GF-D8 (cell line): ENCODE measurements around the gene TRUB2.

ENCODE experiments used
- DNase-seq: peaks from one replicate; lab custom pipeline; 2025; lab: John Stamatoyannopoulos, UW

The TRUB2 gene

GRCh38 chr9:128298535-128299482 is 23.4 kb downstream of the TRUB2 start:
- DNase-seq, result no peak

GRCh38 chr9:128297221-128297773 is 24.9 kb downstream of the TRUB2 start:
- DNase-seq, result no peak

- DNase-seq, result no peak
Measured at GRCh38 chr9:128296340-128297220, 25.7 kb downstream of the TRUB2 start.

GRCh38 chr9:128294142-128294541 is 28.1 kb downstream of the TRUB2 start:
- no peak for DNase-seq

GRCh38 chr9:128293091-128293490 is 29.2 kb downstream of the TRUB2 start:
- DNase-seq, result no peak

DNA sequence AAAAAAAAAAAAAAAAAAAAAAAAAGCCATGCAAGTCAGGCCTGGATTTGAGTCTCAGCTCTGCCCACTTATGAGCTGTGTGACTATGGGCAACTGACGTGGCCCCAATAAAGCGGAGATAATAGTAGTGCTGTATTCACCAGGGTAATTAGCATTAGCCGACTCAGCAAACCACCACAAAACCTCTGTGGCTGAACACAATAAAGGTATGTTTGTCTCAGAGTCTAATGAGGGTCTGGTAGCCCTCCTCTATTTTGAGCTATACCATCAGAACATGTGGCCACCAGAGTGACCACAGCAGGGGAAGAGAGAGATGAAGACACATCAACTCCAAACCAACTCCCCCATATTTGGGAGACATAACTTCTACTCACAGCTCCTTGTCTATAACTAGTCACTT is 30.2 kb downstream of the TRUB2 start:
- no peak for DNase-seq

- DNase-seq, result no peak
Measured at GRCh38 chr9:128288273-128289004, 33.8 kb downstream of the TRUB2 start.

DNA sequence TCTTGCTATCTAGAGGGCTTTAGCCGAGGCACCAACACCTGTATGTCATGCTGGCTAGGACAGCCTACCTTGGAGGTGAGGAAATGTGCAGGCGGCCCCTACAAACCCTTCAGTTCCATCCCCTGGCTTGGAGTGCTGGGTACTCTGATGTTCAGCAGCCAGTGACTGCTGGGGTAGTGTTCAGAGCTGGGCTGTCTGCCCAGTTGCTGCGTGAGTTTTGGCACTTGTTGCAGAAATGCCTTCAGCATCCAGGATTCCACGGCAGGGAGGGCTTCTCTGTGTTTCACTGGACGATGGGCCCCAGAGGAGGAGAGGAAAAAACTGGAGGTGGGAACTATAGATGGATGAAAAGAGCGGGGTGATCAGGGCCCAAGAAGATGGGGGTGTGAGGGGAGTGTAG is 35.8 kb downstream of the TRUB2 start:
- no peak for DNase-seq

DNA sequence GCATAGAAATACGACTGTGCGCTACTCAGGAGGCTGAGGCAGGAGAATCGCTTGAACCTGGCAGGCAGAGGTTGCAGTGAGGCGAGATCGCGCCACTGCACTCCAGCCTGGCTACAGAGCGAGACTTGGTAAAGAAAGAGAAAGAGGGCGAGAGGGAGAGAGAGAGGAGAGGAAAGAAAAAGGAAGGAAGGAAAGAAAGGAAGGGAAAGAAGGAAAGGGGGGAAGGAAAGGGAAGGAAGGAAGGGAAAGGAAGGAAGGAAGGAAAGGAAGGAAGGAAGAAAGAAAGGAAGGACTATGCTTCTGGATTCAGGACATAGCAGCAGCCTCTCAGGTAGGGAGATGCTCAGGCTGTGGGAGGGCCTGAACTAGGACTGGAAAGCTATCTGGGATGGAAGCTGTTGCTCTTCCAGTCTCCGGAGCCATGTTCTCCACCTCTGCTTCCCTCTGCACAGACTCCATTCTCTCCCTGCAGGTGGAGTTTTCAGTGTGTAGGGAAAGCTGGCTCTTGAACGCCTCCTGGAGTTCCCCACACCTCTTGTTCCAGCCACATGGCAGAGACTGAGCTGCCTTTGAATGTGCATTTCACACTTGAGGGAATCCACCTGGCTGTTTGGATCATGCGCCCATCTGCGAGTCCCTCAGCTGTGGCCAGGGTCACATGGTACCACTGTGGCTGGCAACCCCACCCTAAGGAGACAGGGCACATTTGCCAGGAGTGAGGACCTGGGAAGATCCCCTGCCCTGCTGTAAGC is 37.0 kb downstream of the TRUB2 start:
- no peak for DNase-seq

DNA sequence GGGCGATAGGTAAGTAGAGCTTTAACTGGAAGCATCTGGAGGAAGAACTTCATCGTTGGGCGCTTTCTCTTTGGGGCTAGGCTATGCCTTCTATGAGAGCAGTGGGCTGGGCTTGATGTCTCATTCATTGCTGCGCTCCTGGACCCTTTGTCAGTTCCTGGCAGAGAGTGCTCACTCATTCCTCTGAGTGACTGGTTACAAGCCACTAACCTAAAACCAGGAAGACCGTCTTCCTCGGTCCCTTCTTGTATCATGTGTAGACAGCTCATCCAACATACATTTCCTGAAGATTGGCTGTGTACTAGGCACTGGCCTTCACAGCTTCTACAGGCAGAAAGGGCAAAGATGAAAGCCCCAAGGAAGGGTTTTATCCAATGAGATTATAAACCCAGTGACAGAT is 39.7 kb downstream of the TRUB2 start:
- no peak for DNase-seq

GRCh38 chr9:128280084-128280622 is 42.1 kb downstream of the TRUB2 start:
- peak; percentile 95 for DNase-seq

DNA sequence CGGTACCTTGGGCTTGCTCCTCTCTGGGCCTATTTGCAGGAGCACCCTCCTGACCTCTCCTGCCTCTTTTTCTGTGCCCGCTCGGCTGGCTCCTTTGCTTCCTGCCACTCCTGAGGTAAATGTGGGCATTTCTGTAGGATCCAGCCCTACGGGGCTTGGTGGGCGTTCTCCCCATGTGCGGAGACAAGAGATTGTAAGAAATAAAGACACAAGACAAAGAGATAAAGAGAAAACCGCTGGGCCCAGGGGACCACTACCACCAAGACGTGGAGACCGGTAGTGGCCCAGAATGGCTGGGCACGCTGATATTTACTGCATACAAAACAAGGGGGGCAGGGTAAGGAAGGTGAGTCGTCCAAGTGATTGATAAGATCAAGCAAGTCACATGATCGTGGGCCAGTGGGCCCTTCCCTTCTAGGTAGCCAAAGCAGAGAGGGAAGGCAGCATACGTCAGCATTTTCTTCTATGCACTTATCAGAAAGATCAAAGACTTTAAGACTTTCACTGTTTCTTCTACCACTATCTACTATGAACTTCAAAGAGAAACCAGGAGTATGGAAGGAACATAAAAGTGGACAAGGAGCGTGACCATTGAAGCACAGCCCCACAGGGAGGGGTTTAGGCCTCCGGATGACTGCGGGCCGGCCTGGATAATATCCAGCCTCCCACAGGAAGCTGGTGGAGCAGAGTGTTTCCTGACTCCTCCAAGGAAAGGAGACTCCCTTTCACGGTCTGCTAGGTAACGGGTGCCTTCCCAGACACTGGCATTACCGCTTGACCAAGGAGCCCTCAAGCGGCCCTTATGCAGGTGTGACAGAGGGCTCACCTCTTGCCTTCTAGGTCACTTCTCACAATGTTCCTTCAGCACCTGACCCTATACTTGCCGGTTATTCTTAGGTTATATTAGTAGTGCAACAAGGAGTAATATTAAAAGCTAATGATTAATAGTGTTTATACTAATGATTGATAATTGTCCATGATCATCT is 42.9 kb downstream of the TRUB2 start:
- peak; percentile 42 for DNase-seq

- no peak for DNase-seq
Measured at GRCh38 chr9:128276574-128277270, 45.5 kb downstream of the TRUB2 start.

GRCh38 chr9:128276008-128276573 is 46.2 kb downstream of the TRUB2 start, which contains the start of gene SWI5:
Gene SWI5 (plus strand): TSS chr9:128276276.
- peak; percentile 96 for DNase-seq

- DNase-seq, result no peak
Measured at GRCh38 chr9:128275198-128276007, 46.8 kb downstream of the TRUB2 start, which contains the start of gene GOLGA2. Gene GOLGA2 (minus strand): TSS chr9:128276007. CDS start chr9:128275976, 31 bp downstream.

DNA sequence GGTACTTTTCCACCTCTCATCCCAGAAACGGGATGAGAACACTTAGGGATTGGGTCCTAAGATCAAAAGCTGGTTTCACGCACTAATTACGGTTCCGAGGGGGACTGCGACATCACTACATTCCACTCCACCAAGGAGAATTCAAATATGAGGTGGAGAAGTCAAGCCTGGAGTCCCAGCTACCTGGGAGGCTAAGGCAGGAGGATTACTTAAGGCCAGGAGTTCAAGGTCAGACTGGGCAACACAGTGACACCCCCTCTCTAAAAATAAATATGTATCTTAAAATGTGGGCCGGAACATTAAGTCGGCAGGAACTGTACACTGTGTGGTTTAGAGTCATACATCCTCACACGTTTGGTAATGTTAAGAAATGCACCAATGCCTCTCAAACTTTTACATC is 48.0 kb downstream of the TRUB2 start:
- no peak for DNase-seq

DNA sequence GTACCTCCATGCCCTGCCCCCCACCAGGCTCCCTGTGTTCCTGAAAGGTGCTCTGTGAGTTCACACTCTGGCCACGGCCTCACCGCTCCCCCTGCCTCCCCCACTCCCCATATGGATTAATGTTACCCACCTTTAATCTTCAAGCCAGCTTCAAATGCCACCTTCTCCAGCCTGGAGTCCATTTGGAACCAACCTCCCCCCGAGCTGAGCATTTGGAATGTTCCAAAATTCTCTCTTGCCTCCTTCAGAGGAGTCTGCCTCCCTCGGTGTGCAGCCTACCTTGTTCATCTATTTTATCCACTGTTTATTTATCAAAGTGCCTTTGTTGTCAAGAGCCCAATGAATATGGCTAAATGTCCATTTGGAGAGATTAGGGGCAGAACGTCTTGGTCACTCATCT is 50.7 kb downstream of the TRUB2 start:
- no peak for DNase-seq

- no peak for DNase-seq
Measured at GRCh38 chr9:128271112-128271511, 51.1 kb downstream of the TRUB2 start.
